HG03575 (cell line): ENCODE results near the gene TXNRD2.

Experiments used
- ATAC-seq: cut with Tn5 transposase; IDR thresholded peaks from one replicate; pipeline ENCODE4 v1.9.1; 2021; ENCODE audit not compliant: unreplicated experiment, insufficient number of reproducible peaks, low FRiP score; ENCODE audit errors: extremely low read depth

Gene TXNRD2

DNA sequence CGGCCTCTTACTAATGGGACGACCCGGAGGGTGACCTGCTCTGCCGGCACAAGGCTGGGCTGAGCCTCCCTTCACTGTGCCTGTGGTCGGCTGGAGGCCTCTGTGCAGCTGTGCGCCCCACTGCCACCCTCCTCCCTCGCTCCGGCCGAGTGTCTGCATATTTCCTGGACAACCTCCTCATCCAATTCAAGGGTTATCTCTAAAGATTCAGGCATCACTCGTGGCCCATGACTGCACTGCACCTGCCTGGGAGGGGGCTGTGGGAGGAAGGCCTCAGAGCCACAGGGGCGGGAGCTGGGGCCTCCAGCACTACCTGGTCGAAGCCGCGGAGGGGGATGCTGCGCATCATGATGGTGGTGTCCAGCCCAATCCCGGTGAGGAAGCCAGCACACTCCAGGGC, 43.9 kb downstream of the TXNRD2 start:
- ATAC-seq: no peak

GRCh38 chr22:19896665-19897355, 44.8 kb downstream of the TXNRD2 start:
- ATAC-seq: no peak

GRCh38 chr22:19895160-19895849, 46.3 kb downstream of the TXNRD2 start:
- no peak for ATAC-seq

- no peak for ATAC-seq
Measured at GRCh38 chr22:19893363-19893762, 48.3 kb downstream of the TXNRD2 start.

GRCh38 chr22:19892925-19893324, 48.7 kb downstream of the TXNRD2 start:
- no peak for ATAC-seq

DNA sequence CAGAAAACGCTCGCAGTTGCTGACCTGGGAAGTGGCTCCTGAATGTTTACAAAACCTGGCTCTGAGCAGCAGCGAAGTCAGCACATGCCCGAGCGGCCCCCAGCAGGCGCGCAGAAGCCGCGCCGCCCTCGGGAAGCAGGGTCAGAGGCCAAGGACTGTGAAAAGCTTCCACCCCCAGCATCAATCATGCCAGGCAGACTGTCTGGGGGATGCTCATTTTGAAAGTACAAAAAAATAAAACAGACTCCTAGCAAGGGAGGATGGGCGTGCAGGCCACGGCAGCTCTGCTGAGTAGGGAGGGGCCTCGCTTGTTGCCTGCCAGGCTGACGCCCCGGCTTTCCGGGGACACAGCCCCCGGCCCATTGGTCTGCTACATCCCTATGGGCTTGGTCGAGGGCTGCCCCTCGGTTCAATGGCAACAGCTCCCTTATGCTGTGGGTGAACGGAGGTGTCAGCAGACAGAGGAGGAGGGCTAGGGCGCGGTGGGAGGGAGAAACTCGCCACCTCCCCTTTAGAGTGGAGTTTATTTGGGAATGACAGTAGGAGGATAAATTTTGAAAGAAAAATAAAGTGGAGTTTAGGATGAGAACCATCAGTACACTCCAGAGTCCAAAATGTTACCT, 49.2 kb downstream of the TXNRD2 start:
- ATAC-seq: no peak

DNA sequence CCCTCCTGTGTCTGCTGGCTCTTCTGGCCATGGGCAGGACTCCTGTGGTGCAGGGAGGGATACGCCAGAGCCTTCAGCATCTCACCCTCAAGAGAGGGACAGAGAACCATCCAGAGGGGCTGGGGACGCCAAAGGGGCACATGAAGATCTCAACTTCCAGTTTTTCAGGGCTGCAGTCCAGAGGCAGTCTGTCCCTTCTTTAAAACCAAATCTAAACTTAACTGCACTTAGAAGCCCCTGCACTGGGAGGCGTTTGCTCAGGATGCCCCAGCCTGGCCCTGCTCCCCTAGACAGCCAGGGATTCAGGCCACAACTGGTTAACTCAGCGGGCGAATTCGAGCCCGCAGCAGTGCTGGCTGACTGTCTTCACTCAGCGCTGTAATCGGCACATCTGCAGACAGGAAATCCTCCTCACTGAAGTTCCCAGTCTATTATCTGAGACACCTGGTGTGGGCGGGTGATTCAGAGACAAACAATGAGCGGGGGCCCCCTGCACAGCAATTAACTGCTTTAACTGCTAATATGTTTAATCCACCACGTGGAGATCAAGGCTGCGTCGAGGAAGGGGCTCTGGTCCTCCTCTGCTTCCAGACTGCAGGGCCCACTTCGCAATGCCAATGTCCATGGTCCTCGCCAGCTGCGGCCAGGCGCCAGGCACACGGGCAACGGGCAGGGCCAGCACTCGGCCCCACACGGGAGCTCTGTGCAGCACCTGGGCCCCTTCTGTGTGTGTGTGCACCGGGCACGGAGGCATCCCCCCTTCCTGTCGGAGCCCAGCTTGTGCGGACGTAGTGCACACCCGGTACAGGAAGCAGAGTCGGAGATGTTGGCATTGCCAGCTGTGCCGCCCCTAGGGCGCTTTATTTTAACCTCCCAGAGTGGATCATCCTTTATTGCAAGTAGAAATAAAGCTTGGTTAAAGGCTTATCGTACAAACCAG, 50.0 kb downstream of the TXNRD2 start:
- ATAC-seq: no peak

- ATAC-seq: no peak
Measured at GRCh38 chr22:19890502-19891316, 50.9 kb downstream of the TXNRD2 start.

DNA sequence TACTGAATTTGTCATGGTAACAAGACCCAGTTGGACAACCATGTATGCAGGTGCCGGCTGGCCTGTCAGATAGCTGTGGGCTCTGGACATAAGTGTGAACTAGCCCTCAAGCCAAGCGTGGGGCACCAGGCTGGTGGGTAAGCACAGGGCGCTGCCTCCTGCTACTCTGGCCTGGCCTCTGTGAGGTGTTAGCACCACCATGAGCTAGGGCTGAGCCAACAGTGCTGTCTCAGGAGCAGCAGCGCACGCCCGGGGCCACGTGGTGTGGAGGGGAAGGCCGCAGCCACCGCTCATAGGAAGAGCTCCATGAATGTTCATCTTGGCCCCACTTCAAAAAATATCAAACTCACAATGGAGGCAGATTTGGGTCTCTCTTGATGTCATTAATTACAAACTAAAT, 51.7 kb downstream of the TXNRD2 start:
- no peak for ATAC-seq

GRCh38 chr22:19888131-19888746, 53.4 kb downstream of the TXNRD2 start:
- ATAC-seq: no peak

- ATAC-seq: no peak
Measured at GRCh38 chr22:19887256-19887985, 54.2 kb downstream of the TXNRD2 start.

DNA sequence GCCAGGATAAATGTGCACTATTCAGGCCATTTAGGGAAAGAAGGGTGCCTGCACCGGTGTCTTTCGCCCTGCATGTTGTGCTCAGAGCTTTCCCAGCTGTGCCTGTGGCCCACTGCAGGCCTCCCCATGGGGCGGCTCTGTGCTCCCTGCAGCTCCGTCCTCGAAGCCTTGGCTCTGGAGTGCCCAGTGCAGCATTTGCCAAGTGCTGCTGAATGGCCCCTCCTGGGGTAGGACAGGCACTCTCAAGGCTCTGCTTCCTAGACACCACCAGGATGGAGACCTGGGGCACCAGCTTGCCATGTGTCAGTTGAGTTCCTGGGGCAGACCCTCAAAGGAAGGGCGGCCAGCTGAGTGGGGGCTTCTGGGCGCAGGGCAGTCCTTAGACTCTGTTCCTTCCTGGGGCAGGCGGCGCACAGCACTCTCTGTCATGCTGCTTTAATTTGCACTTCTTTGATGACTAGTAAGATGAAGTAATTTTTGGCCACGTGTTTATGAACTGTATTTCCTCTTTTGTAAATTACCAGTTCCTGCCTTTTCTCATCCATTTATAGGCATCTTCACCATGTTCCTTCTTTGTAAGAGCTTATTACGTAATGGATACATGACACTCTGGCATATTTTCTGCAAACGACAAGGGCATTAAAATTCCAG, 54.9 kb downstream of the TXNRD2 start:
- no peak for ATAC-seq

DNA sequence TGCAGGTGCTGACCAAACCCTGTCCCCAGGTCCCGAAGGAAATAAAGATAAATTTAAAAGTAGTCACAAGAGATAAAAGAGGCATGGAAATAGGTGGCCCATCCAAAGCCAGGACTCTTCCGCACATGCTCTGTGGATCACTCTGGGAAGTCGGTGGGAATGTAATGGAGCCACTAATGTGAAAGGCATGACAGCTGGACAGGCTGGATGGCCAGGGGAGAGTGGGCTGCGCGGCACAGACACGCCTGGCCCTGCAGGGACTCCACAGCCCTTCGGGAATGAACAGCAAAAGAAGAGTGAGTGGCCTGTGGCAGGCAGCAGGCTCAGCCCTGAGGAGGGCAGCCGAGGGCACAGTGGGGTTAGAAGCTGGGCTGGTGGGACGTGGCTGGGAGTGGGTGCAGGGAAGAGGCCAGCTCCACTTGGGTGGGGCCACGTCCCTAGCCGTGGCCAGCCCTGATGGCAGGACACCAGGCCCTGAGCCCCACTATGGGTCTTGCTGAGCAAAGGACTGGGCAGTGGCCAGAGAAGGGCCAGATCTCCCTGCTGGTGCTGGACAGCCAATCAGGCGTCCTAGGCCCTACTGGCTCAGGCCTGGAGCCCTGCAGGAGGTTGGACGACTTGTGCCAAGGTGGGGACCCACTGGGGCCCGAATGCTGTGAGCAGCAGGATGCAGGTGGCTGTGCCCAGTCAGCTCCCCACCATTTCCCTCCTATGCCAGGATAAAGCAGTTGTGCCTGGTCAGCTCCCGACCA, 55.6 kb downstream of the TXNRD2 start:
- no peak for ATAC-seq

DNA sequence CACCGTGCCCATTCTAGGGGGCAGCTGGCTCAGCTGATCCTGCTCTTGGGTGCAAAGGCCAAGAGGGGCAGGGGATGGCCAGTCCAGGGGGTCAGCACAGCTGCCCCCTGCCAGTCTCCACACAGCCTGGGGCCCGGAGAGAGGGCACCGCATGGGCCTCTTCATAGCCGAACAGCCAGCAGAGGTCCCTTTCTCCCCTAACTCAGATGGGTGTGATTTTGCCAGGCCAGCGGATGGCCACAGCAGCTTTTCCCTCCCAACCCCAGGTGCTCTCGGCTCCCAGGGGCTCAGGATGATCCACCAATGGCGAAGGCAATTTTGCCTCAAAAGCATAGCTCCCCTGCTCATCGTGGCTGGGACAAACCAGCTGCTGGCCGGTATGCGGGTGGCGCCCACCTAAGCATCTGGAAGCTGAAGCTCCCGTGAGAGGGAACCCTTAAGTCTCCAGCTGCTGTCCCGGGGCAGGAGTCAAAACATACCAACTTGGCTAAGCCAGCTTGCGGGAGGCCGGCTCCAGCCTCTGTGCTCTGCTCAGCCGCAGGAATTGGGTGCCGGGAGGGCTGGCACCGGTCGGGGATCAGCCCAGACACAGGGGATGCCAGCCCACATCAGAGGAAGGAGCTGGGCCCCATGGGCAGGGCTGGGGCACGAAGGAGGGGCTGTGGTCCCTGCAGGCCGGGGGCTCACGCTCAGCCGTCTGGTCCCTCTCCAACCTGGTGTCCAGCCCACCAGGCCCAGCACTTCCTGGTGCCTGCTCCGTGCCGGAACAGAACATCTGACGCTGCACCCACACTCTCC, 56.5 kb downstream of the TXNRD2 start:
- ATAC-seq: no peak

- no peak for ATAC-seq
Measured at GRCh38 chr22:19884161-19884953, 57.3 kb downstream of the TXNRD2 start.
